Peyer's patch (tissue), 4 donors: Measurements from ENCODE around the gene IER3. TPM values are rescaled to one million over a fixed set of nuclear protein-coding genes. Genes with fewer than 3 reads are reported as not detected.
A peak's percentile ranks its signal among the peaks of the same experiment; 100 is the strongest.
"Not testable (repeated sequence)": the region's sequence is repeated elsewhere in the genome, so short reads cannot be mapped to it uniquely, and the experiment has no call there.

Source experiments
- DNase-seq, 3 donors: peaks; one replicate each; pipeline ENCODE4 v3.0.0-alpha.2; 2017 to 2019
- H3K27ac ChIP-seq, 4 donors: fragments of 200-600 bp; sonication (generic); one replicate each; pipeline ENCODE4 v1.5.1; 2016 to 2019
- H3K27me3 ChIP-seq, 2 donors: fragments of 200-600 bp; sonication (generic); one replicate each; pipeline ENCODE4 v1.5.1; 2019
- H3K36me3 ChIP-seq, 3 donors: fragments of 200-600 bp; sonication (generic); one replicate each; pipeline ENCODE4 v1.5.1; 2016 to 2019
- H3K4me1 ChIP-seq, 4 donors: fragments of 200-600 bp; sonication (generic); one replicate each; pipeline ENCODE4 v1.5.1; 2016 to 2019
- H3K4me3 ChIP-seq, 4 donors: fragments of 200-600 bp; sonication (generic); 1 replicate in 3 of 4; 2 replicates in 1 of 4; pipeline ENCODE4 v1.5.1; 2016 to 2019; ENCODE audit warnings: mild to moderate bottlenecking in 1 of 4
- H3K9me3 ChIP-seq, 4 donors: fragments of 200-600 bp; sonication (generic); one replicate each; pipeline ENCODE4 v1.5.1; 2016 to 2019; ENCODE audit warnings: mild to moderate bottlenecking in 1 of 4
- POLR2A ChIP-seq, 2 donors: fragments of 450-650 bp; IDR thresholded peaks; one replicate each; pipeline ENCODE4 v1.5.1; 2017; ENCODE audit warnings: antibody characterized with exemption in 2 of 2, mild to moderate bottlenecking in 2 of 2, moderate library complexity in 2 of 2
- total RNA-seq, 4 donors: library from RNA; depleted of rRNA; stranded (reverse); fragments of >200 nt; gene quantifications; one replicate each; pipeline ENCODE4 v1.1.0, GENCODE V29; 2016
- TF ChIP-seq, protein P1 (sequence below), 6 experiments: fragments of 450-650 bp in 4 of 6; fragments of 200-600 bp in 2 of 6; sonication (generic) in 1 of 6; IDR thresholded peaks; one replicate each; pipeline ENCODE4 v1.5.1; 2017 to 2019; ENCODE audit warnings: antibody characterized with exemption in 6 of 6, mild to moderate bottlenecking in 3 of 6, moderate library complexity in 1 of 6

The IER3 gene
- total RNA-seq, 4 donors from 2014 or later = 6.7 to 16.4 (median 13.2) TPM

DNA sequence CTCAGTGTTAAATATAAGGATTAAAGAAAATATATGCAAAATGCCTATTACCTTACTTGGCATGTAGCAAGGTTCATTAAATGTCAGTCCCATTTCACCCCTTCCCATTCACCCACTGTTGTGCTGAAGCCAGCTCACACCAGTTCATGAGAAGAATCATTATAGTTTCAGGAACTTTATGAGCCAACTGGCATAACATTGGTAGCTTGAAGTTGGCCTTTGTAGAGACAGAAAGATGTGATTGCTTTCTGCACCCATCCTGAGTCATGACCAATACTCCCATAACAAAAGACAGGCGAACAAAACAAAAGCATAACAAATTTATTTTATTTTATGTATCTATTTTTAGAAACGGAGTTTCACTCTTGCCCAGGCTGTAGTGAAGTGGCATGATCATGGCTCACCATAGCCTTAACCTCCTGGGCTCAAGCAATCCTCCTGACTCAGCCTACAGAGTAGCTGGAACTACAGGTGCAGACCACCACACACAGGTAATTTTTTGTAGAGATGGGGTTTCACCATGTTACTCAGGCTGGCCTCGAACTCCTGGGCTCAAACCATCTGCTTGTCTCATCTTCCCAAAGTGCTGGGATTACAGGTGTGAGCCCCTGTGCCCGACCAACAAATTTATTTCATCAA lies 17.6 kb upstream of the IER3 start:
- H3K27me3 ChIP-seq = no peaks in the 10 kb centered on the region
- H3K4me1 ChIP-seq = peaks cover 0 to 9% (median 0%) of the 10 kb centered on the region in 4 donors
- TF ChIP-seq POLR2A (IDR thresholded peaks at IDR 0.05) = no peak
- TF ChIP-seq, protein P1, sequence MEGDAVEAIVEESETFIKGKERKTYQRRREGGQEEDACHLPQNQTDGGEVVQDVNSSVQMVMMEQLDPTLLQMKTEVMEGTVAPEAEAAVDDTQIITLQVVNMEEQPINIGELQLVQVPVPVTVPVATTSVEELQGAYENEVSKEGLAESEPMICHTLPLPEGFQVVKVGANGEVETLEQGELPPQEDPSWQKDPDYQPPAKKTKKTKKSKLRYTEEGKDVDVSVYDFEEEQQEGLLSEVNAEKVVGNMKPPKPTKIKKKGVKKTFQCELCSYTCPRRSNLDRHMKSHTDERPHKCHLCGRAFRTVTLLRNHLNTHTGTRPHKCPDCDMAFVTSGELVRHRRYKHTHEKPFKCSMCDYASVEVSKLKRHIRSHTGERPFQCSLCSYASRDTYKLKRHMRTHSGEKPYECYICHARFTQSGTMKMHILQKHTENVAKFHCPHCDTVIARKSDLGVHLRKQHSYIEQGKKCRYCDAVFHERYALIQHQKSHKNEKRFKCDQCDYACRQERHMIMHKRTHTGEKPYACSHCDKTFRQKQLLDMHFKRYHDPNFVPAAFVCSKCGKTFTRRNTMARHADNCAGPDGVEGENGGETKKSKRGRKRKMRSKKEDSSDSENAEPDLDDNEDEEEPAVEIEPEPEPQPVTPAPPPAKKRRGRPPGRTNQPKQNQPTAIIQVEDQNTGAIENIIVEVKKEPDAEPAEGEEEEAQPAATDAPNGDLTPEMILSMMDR (IDR thresholded peaks at IDR 0.05) = no peak

DNA sequence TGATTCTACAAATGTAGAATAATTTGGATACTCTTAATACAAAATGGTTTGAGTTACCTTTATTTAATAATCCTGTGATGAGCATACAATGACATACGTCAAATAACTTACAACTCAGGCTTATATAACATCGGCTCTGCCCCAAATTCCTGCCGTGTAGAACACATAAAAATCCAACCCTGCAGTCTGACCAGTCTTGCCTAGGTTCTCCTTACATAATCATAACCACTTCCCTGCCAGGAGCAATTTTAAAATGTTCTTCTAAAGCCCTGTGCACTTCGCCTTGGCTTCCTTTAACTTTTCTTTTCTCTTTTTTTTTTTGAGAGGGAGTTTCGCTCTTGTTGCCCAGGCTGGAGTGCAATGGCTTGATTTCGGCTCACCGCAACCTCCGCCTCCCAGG lies 16.2 kb upstream of the IER3 start:
- no peaks in the 10 kb centered on the region for H3K36me3 ChIP-seq
- H3K27ac ChIP-seq = no peak overlapping the region
- H3K4me1 ChIP-seq = peaks cover 0 to 9% (median 0%) of the 10 kb centered on the region in 4 donors
- no peaks in the 10 kb centered on the region for H3K9me3 ChIP-seq
- DNase-seq = no peak
- H3K4me3 ChIP-seq = no peak overlapping the region
- TF ChIP-seq, protein P1 (IDR thresholded peaks at IDR 0.05) = no peak
- TF ChIP-seq POLR2A (IDR thresholded peaks at IDR 0.05) = no peak
- no peaks in the 10 kb centered on the region for H3K27me3 ChIP-seq

More for the DNA sequence above, 17.6 kb upstream of the IER3 start:
- Histone ChIP-seq H3K27ac (no peak overlapping the region), H3K4me3 (no peak overlapping the region), H3K9me3 (no peaks in the 10 kb centered on the region), H3K36me3 (no peaks in the 10 kb centered on the region)
- no peak for DNase-seq

DNA sequence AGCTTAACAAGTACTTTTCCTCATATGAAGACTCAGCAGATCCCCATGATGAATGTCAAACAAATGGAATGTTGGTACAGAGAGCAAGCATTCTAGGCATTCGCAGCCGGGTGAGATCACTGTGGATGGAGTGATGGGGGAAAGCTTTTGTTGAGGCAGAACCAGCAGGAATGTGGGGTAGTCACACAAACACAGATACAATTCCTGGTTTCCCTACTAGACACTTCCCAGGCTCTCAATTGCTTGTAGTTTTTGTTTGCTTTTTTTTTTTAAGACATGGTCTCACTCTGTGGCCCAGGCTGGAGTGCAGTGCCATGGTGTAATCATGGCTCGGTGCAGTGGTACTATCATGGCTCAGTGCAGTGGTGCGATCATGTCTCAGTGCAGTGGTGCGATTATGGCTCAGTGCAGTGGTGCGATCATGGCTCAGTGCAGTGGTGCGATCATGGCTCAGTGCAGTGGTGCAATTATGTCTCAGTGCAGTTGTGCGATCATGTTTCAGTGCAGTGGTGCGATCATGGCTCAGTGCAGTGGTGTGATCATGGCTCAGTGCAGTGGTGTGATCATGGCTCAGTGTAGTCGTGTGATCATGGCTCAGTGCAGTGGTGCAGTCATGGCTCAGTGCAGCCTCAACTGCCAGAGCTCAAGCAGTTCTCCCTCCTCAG lies 15.4 kb upstream of the IER3 start:
- Histone ChIP-seq H3K9me3 (no peaks in the 10 kb centered on the region), H3K27ac (peak overlapping the region in 1 of 4 donors; percentile 6), H3K4me3 (no peak overlapping the region), H3K36me3 (no peaks in the 10 kb centered on the region), H3K27me3 (no peaks in the 10 kb centered on the region), H3K4me1 (peaks cover 0 to 9% (median 0%) of the 10 kb centered on the region in 4 donors)
- TF ChIP-seq POLR2A (IDR thresholded peaks at IDR 0.05) = no peak
- TF ChIP-seq, protein P1 (IDR thresholded peaks at IDR 0.05) = no peak
- no peak for DNase-seq

DNA sequence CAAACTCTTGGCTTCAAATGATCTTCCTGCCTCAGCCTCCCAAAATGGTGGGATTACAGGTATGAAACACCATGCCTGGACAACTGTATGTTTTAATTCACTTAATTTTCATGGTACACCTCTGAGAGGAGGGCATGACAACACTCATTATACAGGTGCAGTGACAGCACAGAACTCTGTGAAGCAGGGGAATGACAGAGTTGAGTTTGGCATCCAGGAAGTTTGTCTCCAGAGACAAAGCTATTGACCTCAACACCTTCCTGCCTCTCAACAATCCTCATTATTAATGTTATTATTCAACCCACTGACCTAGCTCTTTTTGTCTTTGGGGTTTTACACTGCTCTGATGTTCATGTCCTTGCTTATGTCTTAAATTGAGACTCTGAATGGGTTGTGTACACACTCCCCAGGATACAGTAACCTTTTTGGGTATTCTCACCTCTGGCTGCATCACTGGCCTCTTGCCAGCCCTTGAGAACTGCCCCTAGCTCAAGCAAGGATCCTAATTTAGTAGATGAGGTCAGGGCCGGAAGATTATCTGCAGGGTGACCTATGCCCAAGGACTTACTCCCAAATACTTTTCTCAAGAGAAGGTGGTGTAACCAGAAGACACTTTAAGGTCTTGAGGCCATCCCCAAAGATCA lies 13.0 kb upstream of the IER3 start:
- Histone ChIP-seq H3K27ac (no peak overlapping the region), H3K9me3 (no peaks in the 10 kb centered on the region), H3K27me3 (no peaks in the 10 kb centered on the region), H3K4me1 (peaks cover 0 to 6% (median 0%) of the 10 kb centered on the region in 4 donors), H3K36me3 (no peaks in the 10 kb centered on the region), H3K4me3 (no peak overlapping the region)
- no peak for DNase-seq
- TF ChIP-seq, protein P1 (IDR thresholded peaks at IDR 0.05) = no peak
- no peak for TF ChIP-seq POLR2A (IDR thresholded peaks at IDR 0.05)

DNA sequence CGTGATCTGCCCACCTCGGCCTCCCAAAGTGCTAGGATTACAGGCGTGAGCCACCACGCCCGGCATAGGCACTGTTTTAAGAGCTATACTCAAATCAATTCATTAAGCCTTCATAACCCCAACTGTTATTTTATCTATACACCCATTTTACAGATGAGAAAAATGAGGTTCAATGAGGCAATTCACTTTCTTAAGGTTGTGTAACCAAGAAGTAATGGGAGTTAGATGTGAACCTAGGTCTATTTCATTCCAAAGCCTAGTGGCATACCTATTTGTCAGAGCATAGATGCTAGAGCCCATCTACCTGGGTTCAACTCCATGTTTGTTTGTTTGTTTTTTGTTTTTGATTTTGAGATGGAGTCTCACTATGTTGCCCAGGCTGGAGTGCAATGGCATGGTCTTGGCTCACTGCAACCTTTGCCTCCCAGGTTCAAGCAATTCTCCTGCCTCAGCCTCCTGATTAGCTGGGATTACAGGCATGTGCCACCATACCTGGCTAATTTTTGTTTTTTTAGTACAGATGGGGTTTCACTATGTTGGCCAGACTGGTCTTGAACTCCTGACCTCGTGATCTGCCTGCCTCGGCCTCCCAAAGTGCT lies 12.2 kb upstream of the IER3 start:
- H3K4me3 ChIP-seq, DNase-seq, H3K36me3 ChIP-seq, H3K9me3 ChIP-seq, H3K27me3 ChIP-seq, H3K27ac ChIP-seq: not testable (repeated sequence)
- peaks cover 0 to 15% (median 0%) of the 10 kb centered on the region in 4 donors for H3K4me1 ChIP-seq

- peaks cover 0 to 31% (median 0%) of the 10 kb centered on the region in 4 donors for H3K4me1 ChIP-seq
- H3K27ac ChIP-seq = no peak overlapping the region
- DNase-seq = no peak
These were observed 10.3 kb upstream of the IER3 start for GRCh38 chr6:30754631-30755030.

More at GRCh38 chr6:30754631-30755030, 10.3 kb upstream of the IER3 start:
- Histone ChIP-seq H3K27me3 (no peaks in the 10 kb centered on the region), H3K36me3 (no peaks in the 10 kb centered on the region), H3K4me3 (no peak overlapping the region), H3K9me3 (no peaks in the 10 kb centered on the region)
- TF ChIP-seq, protein P1 (IDR thresholded peaks at IDR 0.05) = no peak
- TF ChIP-seq POLR2A (IDR thresholded peaks at IDR 0.05) = no peak
